NCI-H1092 treated with DMSO at 0.1 percent for 48 hours (cell line): Measurements from ENCODE around the gene CREB5.
"Not testable (repeated sequence)": the region's sequence is repeated elsewhere in the genome, so short reads cannot be mapped to it uniquely, and the experiment has no call there.

Source experiments
- DNase-seq: peaks from one replicate; lab custom pipeline; 2025; lab: John Stamatoyannopoulos, UW

CREB5 gene

DNA sequence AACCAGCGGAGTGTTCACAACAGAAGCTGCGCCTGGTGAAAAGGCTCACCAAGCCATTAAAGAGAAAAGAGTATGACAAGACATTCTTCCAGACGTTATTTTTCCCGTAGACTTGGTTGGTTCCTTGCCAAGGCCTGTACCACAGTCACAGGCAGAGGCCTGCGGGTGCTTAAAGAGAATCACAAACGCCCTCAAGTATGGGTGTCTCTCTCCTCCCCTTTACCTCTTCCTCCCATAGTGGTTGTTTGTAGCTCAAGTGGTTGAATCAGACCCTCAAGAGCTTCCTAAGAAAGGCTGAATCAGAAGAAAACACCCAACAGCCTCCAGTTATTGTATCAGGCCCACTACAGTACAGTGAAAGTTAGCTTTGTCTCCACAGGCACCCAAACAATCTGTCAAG is 169.0 kb downstream of the CREB5 start:
- DNase-seq = no peak

DNA sequence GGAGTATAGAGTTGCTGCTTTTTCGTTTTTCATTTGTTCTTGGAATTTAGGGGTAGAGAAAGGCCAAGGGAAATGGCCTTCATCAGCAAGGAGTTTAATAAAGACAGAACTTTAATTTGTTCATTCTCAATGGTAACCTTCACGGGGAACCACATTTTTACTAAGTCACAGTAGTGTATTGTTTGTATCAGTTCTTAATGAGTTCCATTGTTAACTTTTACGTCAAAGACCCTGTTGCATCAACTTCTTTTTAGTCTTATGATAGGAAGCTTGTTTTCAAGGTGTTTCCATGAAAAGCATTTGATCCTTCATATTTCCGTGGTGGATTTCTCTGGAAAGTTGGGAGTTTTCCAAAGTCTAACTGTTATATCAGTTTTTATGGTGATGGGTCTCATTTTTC is 169.9 kb downstream of the CREB5 start:
- DNase-seq = no peak

DNA sequence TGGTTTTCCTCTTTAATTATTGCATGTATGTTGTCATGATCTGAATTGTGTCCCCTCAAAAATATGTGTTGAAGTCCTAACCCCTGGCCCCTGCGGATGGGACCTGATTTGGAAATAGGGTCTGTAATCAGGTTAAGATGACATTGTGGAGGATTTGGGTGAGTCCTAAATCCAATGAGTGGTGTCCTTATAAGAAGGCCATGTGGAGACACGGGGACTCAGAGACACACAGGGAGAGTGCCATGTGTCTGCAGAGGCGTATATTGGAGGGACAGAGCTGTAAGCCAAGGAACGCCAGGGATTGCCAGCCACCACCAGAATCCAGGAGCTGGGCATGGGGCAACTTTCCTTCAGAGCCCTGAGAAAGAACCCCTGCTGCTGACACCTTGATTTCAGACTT is 171.9 kb downstream of the CREB5 start:
- DNase-seq = no peak

DNA sequence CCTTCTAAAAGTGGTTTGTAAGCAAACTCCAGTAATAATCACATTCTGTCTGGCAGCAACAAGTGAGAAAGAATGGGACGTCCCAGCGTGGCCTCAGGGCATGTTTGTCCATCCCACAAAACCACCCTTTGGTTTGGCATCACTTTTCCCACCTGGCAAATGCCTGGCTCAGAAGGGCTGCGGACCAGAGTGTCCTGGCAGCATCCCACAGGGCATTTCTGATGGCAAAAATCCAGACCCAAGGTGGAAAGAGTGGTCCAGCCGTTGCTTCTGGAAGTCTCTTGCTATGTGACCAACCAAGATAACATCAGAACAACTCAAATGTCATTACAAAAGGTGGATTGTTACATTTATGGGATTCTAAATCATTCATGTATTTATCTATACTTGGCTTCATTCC is 174.4 kb downstream of the CREB5 start:
- DNase-seq = no peak

DNA sequence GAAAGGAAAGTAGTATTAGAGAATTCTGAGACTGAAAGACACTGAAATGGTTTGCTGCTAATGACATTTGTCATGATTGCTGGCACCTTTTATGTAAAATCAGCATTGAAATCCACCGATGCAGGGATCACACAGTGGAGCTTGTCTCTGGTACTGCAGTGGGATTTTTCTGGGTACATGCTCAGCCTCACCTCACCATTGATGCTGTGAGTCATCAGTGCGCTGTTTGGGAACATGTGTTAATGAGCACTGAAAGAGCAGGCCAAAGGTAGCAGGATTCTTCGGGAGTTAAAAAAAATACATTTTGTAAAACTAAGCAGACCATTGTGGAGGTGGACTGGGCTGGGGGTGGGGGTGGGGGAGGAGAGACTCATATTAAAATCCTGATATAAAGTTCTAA is 174.9 kb downstream of the CREB5 start:
- DNase-seq = no peak

DNA sequence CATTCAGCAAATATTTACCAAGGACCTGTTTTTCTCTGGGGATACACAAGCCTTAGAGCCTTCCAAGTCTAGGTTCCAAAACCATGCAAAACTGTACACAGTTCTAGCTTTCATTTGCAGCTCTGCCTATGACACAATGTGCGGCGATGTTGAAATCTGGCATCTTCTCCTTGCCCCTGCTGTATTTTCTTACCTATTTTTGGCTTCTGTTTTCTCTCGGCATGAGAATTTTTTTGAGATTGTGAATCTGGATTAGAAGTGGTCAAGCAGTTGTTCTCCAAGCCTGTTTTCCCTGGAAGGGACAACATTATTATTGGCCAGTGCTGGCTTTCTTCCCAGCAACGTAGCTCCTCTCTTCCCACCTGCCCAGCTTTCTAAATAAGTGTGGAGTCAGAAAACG is 176.3 kb downstream of the CREB5 start:
- DNase-seq = no peak

DNA sequence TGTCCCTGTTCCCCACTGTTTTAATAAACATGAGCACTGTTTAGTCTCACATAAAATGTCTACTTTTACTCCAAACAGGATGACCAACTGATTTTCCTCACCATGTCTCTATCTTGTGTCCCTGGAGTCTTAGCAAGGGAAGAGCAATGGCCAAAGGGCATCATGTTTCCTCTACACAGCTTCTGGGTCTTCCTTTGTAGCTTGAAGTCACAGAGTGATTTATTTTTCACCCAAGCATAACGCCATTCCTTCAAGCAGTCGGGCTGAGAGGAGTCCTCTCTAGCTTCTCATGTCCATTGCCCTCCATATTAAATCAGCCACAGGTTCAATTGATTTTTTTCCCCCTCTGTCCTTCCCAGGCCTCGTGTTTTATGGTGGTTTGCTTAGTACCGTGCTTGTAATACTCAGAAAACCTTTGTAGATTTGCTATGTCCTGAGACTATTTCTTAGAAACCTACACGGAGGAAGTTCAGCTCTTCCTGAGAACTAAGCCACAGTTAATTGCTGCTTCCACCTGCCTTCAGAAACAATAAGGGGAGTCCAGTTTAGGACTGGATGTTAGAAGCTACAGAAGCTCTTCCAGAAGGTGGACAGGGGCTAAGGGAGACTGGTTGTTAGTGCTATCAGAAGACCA is 178.8 kb downstream of the CREB5 start:
- no peak for DNase-seq

DNA sequence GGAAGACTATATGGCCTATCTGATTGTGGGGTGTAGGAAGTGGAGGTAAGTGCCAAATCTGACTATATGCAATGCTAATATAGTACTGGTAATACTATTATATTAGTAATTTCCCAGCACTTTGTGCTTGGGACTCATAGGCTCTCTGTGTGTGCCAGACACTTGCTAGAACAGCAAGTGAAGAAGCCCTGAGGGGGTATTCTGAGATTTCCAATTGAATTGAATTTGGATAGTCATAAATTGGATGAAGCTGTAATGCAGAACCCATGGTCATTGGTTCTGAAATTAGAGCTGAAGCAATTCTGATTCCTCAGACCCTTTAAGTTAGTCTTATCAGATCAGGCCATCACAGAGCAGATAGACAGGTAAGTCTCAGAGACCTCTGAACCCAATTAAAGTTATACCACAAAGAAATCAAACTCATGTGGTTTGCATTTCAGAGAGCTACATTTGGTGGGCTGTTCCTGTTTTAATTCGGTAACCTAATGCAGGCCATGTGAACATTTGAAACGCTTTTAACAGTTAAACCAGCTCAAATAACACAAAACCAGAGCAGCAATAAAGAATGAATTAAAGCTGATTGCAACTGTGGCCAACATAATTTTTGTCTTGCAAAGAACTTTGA is 179.5 kb downstream of the CREB5 start:
- no peak for DNase-seq

DNA sequence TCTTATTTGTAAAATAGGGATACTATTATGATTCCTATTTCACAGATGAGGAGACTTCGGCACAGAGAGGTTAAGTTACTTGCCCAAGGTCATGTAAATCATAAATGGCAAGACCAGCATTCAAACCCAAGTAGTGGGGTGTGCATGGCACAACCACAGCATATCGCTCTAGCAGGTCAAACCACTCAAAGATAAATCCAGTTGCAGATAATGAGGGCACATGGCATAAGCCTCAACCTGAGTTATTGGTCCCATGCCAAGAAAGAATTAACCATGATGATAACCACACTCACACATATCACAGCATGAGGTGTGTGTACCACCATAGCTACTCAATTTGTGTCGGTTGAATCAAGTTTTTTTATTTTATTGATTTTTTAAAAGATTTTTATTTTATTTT is 180.5 kb downstream of the CREB5 start:
- no peak for DNase-seq

DNA sequence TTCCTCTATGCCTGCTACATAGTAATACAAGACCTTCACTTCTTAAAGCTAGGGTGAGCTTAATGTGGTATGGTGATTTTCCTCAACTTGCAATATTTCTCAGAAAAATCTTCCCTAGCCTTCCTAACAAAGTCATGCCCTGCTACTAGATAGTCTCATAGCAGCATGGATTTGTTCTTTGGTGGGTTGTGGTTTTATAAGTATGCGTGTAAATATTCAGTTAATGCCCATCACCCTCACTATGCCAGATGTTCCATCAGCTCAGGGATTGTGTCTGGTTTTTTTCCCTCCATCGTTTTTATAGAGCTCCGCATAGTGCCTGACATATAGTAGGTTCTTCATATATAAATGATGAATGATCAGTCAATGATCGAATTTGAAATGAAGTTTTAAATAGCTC is 182.8 kb downstream of the CREB5 start:
- DNase-seq = no peak

DNA sequence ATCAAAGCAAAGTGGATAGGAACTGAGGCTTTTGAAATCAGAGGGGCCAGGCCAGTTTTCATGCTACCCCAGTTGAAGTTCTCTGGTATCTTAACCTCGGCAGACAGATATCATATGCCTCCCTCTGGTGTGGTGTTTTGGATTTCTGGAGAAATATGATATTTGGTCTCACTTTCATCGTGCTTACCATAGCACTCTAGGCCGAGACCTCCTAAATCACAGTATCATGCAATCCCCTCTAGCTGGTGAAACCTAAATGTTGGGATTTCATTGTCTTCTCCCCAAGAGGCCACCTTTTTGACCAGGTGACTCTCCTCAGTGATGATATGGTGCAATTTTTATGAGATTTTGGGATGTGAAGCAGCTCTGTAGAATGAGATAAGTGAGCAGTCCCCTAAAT is 183.5 kb downstream of the CREB5 start:
- no peak for DNase-seq

DNA sequence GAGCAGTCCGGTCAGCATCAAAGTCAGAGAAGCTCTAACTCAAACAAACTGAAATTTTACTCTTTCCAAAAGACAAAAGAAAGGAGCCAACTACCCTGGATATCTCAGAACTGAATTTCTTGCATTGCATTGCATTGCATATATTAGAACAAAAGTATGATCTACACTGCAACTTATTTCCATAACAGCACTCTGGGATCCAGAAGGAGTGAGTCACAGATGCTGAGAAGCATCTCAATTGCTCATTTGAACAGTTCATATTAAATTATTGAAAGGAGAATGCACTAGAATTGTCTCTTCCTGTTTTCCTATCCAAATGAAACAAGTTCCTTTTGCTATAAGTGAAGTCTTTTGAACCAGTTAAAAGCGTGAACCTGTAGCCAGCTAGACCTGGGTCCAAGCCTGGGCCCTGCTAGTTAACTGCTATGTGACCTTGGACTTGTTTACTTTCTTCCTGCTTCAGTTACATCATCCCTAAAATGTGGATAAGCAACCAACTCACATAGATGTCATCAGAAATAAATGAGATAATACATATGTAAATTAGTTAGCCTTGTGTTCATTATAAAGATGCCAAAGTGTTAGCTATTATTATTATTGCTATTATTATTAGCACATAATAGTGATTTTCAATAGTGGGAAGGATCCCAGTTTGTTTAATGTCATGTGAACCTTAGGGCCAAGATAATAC is 184.1 kb downstream of the CREB5 start:
- DNase-seq = no peak

DNA sequence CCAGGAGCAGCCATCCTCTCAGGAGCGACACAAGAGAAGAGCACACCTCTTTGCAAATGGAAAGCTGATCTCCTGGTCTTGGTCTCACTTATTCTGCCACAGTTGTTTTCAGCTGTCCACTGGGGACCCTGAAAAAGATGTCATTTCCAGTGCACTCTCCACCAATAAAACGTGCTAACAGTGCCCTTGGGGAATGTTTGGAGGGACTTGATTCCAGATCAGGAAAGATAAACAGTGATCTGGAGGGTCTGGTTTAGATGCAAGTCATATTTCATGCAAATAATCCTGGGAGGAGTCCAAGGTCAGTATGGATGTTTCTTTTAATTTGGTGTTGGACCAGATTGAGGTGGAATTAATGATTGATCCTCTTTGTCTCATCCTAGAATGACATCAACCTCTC is 185.0 kb downstream of the CREB5 start:
- no peak for DNase-seq

DNA sequence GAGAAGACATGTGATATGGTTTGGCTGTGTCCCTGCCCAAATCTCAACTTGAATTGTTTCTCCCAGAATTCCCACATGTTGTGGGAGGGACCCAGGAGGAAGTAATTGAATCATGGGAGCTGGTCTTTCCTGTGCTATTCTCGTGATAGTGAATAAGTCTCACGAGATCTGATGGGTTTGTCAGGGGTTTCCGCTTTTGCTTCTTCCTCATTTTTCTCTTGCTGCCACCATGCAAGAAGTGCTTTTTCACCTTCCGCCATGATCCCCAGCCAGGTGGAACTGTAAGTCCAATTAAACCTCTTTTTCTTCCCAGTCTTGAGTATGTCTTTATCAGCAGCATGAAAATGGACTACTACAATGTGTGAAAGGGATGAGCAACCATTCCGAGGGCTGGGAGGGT is 185.7 kb downstream of the CREB5 start:
- DNase-seq = not testable (repeated sequence)

DNA sequence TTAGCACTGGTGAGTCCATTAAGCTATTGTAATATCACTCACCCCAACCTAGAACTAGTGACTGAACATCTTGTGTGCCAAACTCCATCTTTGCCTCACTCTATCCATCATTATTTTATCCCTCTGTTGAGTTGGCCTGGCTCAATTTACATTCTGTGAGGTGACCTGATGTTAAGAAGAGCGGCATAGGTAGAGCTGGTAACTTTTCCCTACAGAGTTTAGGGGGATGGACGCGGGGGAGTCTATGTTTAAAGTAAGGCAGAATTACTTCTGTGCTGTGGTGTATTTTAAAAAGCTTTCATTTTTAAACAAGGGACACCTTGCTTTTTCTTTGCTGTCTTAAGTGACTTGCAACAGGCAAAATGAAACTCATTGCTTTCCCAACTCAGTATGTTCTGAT is 186.3 kb downstream of the CREB5 start:
- DNase-seq = no peak

DNA sequence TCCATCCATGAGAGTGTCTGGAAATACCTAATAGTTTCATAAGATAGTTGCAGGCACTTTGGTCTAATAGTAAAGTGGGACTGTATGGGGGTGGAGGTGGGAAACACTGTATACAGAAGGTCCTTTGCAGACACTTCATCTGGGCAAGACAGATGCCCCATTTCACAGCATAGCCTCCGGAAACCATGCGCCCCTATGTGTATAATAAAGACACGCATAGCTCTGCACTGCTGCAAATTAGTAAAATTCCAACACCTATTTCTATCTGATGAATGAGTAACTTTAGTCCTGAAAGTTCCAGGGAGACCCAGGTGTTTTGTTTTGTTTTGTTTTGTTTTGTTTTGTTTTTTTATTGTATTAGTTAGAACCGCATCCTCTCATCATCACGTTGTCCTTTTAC is 187.1 kb downstream of the CREB5 start:
- DNase-seq = no peak

DNA sequence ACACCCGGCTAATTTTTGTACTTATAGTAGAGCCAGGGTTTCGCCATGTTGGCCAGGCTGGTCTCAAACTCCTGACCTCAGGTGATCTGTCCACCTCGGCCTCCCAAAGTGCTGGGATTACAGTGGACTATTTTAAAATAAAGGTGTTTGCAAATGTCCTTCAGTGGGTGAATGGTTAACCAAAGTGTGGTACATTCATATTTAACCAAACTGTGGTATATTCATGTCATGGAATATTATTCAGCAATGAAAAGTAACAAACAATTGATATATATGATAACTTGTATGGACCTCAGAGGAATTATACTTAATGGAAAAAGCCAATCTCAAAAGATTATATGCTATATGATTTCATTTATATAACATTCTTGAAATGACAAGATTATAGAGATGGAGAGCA is 190.0 kb downstream of the CREB5 start:
- no peak for DNase-seq

DNA sequence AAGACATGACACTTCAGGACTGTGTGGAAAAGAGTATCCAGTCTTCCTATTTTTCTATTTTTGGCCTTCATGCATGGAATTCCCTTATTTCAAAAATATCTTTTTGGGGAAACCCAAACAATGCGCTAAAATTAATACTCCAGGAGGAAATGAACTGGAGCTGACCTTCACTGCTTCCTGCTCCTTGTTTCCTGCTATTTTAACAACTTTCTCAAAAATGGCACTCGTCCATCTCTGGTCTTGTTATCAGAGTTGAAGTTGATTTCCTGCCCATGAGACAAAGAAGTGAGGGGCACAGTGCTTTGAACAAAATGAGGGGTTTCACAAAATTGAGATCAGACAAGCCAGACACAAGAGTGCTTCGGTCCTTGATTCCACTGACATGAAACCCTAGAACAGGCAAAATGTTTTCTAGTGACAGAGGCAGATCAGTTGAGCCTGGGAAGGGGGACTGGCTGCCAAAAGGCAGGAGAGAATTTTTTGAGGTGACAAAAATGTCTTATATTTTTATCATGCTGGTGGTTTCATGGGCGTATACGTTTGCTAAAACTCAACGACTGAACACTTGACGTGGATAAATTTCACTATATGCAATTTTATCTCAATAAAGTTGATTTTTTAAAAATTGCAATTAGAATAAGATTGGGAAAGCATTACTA is 193.2 kb downstream of the CREB5 start:
- no peak for DNase-seq

DNA sequence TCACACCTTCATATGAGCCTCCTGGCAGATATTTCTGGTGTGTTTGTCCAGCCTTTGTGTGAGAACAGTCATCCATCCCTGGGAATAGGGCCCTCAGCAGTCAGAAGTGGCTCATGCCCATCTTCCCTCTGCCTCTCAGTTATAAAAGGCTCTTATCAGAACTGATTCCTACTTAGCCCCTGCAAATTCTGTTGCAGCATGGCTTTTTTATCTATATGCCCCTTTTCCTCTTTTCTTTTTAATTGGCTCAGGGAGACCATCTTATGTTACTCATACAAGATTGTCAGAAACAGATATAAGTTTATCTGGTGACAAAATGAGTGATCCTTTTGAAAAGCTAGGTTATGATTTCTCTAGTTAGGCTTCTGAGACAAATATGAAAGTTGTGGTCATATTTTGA is 194.1 kb downstream of the CREB5 start:
- DNase-seq = peak; percentile 61

DNA sequence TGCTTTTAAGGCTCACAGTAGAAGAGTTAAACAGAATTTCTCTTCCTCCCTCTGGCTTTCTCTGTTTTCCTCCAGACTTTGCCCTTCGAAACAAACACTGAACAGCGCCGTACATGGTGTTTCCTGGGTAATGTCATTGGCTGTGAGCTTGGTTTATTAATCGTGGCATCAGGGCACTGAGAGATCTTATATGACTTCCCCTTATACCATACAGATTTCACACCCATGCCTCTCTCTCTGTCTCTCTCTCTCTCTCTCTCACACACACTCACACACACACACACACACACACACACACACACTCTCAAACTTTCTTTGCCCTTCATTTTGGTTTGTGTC is 195.5 kb downstream of the CREB5 start:
- no peak for DNase-seq

DNA sequence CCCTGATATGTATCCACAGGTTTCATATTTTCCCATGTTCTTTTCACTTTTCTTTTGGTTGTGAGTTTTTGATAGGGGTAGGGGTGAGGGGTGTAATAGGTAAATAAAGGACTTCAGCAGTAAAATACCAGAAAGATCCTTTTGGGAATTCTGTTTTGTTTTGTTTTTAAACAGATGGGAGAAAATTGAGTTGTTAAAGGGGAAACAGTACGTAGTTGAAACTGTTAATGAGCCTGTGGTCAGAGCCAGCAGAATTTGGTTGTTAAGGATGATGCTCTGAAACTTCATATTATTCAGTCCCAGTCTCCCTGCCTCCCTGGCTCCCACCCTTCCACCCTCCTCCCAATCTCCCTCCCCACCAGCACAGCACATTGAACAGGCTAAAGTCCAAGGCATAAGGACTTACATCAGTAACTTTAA is 195.9 kb downstream of the CREB5 start:
- no peak for DNase-seq

DNA sequence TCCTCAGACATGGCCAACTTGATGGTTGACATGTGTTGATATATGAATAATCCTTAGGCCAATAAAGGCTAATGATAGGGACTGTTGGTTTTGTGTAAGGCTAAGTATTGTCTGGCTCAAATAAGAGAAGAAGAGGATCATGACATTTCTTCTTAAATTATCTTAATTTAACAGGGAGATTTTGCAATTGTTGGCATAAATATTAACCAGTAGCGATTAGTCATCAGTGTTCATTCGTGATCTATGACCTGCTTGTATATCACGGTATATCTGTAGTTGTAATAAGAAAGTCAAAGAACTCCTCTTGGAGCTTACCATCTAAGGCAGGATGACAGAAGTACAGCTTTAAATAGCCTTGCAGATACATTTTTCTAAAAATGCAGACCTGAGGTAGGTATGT is 196.4 kb downstream of the CREB5 start:
- DNase-seq = no peak

DNA sequence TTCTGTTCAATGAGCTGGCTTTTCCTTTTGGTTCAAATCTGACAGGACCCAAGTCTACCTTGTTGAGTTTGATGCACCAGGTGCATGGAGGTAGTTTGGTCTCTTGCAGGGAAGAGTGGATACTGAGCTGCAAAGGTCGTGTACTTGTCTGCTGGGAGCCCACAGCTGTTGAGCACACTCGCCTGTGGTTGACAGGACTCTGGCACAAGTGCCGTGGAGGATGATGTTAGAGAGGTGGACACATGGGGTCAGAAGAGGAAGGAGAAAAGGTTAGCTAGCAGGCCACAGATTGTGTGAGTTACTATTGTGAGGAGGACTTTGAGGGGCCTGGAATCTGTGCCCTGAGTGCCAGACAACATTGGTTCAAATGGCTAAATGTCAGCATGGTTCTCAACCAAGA is 197.3 kb downstream of the CREB5 start:
- no peak for DNase-seq
